SK-N-SH (cell line): ENCODE data around the gene EWSR1. TPM values are rescaled to one million over a fixed set of nuclear protein-coding genes. Genes with fewer than 3 reads are reported as not detected.

Experiments
- CTCF ChIA-PET: fragments of 300-600, 350-600 bp; formaldehyde crosslinking; extraction: SDS; loops from one replicate; lab custom pipeline; 2021; lab: Yijun Ruan, JAX
- POLR2A ChIA-PET: fragments of 350-600 bp; sonication (Branson Sonifier 250); formaldehyde crosslinking; extraction: SDS; loops from one replicate; lab custom pipeline; 2020; ENCODE audit warnings: antibody characterized with exemption, inconsistent platforms; lab: Yijun Ruan, JAX
- DNase-seq: peaks from one replicate; pipeline ENCODE4 v3.0.0; 2012
- H2AFZ ChIP-seq: fragments of 200-600 bp; sonication (generic); 2 replicates; pipeline ENCODE4 v1.8.1; 2016; ENCODE audit warnings: antibody characterized with exemption, mild to moderate bottlenecking, low read depth
- H3F3A ChIP-seq: fragments of 200-600 bp; sonication (generic); replicated peaks from 2 replicates; pipeline ENCODE3; 2016; ENCODE audit warnings: antibody characterized with exemption, mild to moderate bottlenecking; ENCODE audit not compliant: insufficient read depth
- H3K27ac ChIP-seq, 2 experiments: fragments of 200-500 bp in 1 of 2; fragments of 200-600 bp in 1 of 2; sonication (Bioruptor generic) in 1 of 2; sonication (generic), shearing (Covaris generic) in 1 of 2; 2 replicates each; pipeline versions ENCODE4 v1.5.1 to v1.6.1; 2014 to 2016; ENCODE audit warnings: low read depth in 2 of 2, inconsistent platforms in 1 of 2, low read length in 1 of 2, mild to moderate bottlenecking in 1 of 2, mixed read lengths in 1 of 2
- H3K27me3 ChIP-seq: fragments of 200-600 bp; sonication (generic), shearing (Covaris generic); 2 replicates; pipeline ENCODE4 v1.6.1; 2016; ENCODE audit warnings: mixed run types; ENCODE audit not compliant: insufficient read depth
- H3K36me3 ChIP-seq, 2 experiments: fragments of 200-500 bp in 1 of 2; fragments of 200-600 bp in 1 of 2; sonication (Bioruptor generic) in 1 of 2; sonication (generic) in 1 of 2; replicated peaks in 1 of 2; 2 replicates each; pipeline versions ENCODE3 to v1.5.1; 2014 to 2016; ENCODE audit warnings: low read length in 1 of 2, mild to moderate bottlenecking in 1 of 2; ENCODE audit not compliant: insufficient read depth in 2 of 2, control insufficient read depth in 1 of 2
- H3K4me1 ChIP-seq, 2 experiments: fragments of 200-500 bp in 1 of 2; fragments of 200-600 bp in 1 of 2; sonication (Bioruptor generic) in 1 of 2; sonication (generic), shearing (Covaris generic) in 1 of 2; 2 replicates each; pipeline versions ENCODE4 v1.5.1 to v1.6.1; 2014 to 2016; ENCODE audit warnings: low read depth in 1 of 2, low read length in 1 of 2, mixed run types in 1 of 2; ENCODE audit not compliant: insufficient read depth in 2 of 2, control insufficient read depth in 1 of 2
- H3K4me2 ChIP-seq: fragments of 200-600 bp; sonication (generic), shearing (Covaris generic); 2 replicates; pipeline ENCODE4 v1.6.1; 2017; ENCODE audit warnings: mixed run types
- H3K4me3 ChIP-seq, 2 experiments: fragments of 200-500 bp in 1 of 2; fragments of 200-600 bp in 1 of 2; sonication (Bioruptor generic) in 1 of 2; sonication (generic), shearing (Covaris generic) in 1 of 2; 2 replicates each; pipeline versions ENCODE4 v1.5.1 to v1.8.1; 2014 to 2016; ENCODE audit warnings: low read depth in 2 of 2, inconsistent platforms in 1 of 2, low read length in 1 of 2, mild to moderate bottlenecking in 1 of 2, mixed read lengths in 1 of 2, moderate library complexity in 1 of 2
- H3K79me2 ChIP-seq: fragments of 200-600 bp; sonication (generic); 2 replicates; pipeline ENCODE4 v1.8.1; 2017; ENCODE audit warnings: mild to moderate bottlenecking; ENCODE audit not compliant: insufficient read depth
- H3K9ac ChIP-seq: fragments of 200-600 bp; sonication (generic); 2 replicates; pipeline ENCODE4 v1.6.1; 2017; ENCODE audit warnings: mixed run types
- H3K9me2 ChIP-seq: fragments of 200-600 bp; sonication (generic); 2 replicates; pipeline ENCODE4 v1.6.1; 2017; ENCODE audit warnings: mixed run types
- H3K9me3 ChIP-seq: fragments of 200-600 bp; sonication (generic); 2 replicates; pipeline ENCODE4 v1.6.1; 2017; ENCODE audit warnings: mixed run types, mild to moderate bottlenecking, moderate library complexity
- H4K20me1 ChIP-seq: fragments of 200-600 bp; sonication (generic); 2 replicates; pipeline ENCODE4 v1.6.1; 2017; ENCODE audit warnings: mild to moderate bottlenecking, mixed run types; ENCODE audit not compliant: insufficient read depth
- CHD2 ChIP-seq: fragments of 150-350 bp; IDR thresholded peaks from 2 replicates; pipeline ENCODE4 v1.6.1; 2018; ENCODE audit warnings: low read length; ENCODE audit not compliant: partially characterized antibody
- EZH2phosphoT487 ChIP-seq: fragments of 200-600 bp; sonication (generic); IDR thresholded peaks from 2 replicates; pipeline ENCODE4 v1.6.1; 2017; ENCODE audit warnings: low read depth, mixed run types, mild to moderate bottlenecking, antibody characterized with exemption, moderate library complexity, borderline replicate concordance
- FOXJ3 ChIP-seq: sonication (generic); formaldehyde crosslinking; IDR thresholded peaks from 2 replicates; pipeline ENCODE4 v1.5.1; 2020; ENCODE audit warnings: mild to moderate bottlenecking, missing genetic modification reagents
- JUND ChIP-seq: IDR thresholded peaks from 2 replicates; pipeline ENCODE4 v1.4.0; 2012
- MAX ChIP-seq: IDR thresholded peaks from 2 replicates; pipeline ENCODE4 v1.4.0; 2012; ENCODE audit warnings: low read depth
- MXI1 ChIP-seq: IDR thresholded peaks from 2 replicates; pipeline ENCODE4 v1.6.1; 2012; ENCODE audit warnings: mild to moderate bottlenecking, low read depth, low read length, improper control_type of control experiment
- NRF1 ChIP-seq: IDR thresholded peaks from 2 replicates; pipeline ENCODE4 v1.6.1; 2012; ENCODE audit warnings: low read depth, mild to moderate bottlenecking, low read length
- POLR2AphosphoS5 ChIP-seq: IDR thresholded peaks from 2 replicates; pipeline ENCODE4 v1.6.1; 2012; ENCODE audit warnings: low read depth, low read length
- RAD21 ChIP-seq: IDR thresholded peaks from 2 replicates; pipeline ENCODE4 v1.6.1; 2012; ENCODE audit warnings: mild to moderate bottlenecking, low read length
- RCOR1 ChIP-seq: fragments of 150-350 bp; IDR thresholded peaks from 2 replicates; pipeline ENCODE4 v1.6.1; 2017; ENCODE audit warnings: antibody characterized with exemption, low read length
- REST ChIP-seq: IDR thresholded peaks from 2 replicates; pipeline ENCODE4 v1.6.1; 2012; ENCODE audit warnings: mild to moderate bottlenecking, low read depth, low read length, moderate library complexity
- RFX5 ChIP-seq: IDR thresholded peaks from 2 replicates; pipeline ENCODE4 v1.6.1; 2012; ENCODE audit warnings: mild to moderate bottlenecking, improper control_type of control experiment, low read length
- SIN3A ChIP-seq: IDR thresholded peaks from 2 replicates; pipeline ENCODE4 v1.6.1; 2012; ENCODE audit warnings: low read depth, mild to moderate bottlenecking, low read length, moderate library complexity, borderline replicate concordance
- SMC3 ChIP-seq: IDR thresholded peaks from 2 replicates; pipeline ENCODE4 v1.6.1; 2012; ENCODE audit warnings: low read depth, low read length, improper control_type of control experiment
- WGBS: methylation state at CpG from one replicate; pipeline ENCODE4 v1.1.6; 2017; ENCODE audit warnings: low lambda C conversion rate; 5-methylcytosine and 5-hydroxymethylcytosine counted together
- polyA plus RNA-seq, 3 experiments: library from polyadenylated mRNA; depleted of rRNA; stranded (reverse); fragments of >200 nt; gene quantifications; 2 replicates each; pipeline ENCODE4 v1.2.3, GENCODE V29; 2012
- TF ChIP-seq, protein P1 (sequence below): fragments of 150-350 bp; IDR thresholded peaks from 2 replicates; pipeline ENCODE4 v1.6.1; 2016; ENCODE audit warnings: mild to moderate bottlenecking, low read depth, low read length
- TF ChIP-seq, protein P2 (sequence below): IDR thresholded peaks from 2 replicates; pipeline ENCODE4 v1.4.0; 2012; ENCODE audit warnings: low read depth, borderline replicate concordance
- TF ChIP-seq, protein P3 (sequence below): IDR thresholded peaks from 2 replicates; pipeline ENCODE4 v1.4.0; 2012; ENCODE audit warnings: low read depth, borderline replicate concordance

Gene EWSR1
- polyA plus RNA-seq, 1 of the 3 experiments (the other 2 are of a cell fraction), result 173 TPM

GRCh38 chr22:29300467-29300806, 32.4 kb downstream of the EWSR1 start:
- Histone ChIP-seq H3K4me2 (no peak overlapping the region), H3K4me3 (no peak overlapping the region), H3F3A (peaks cover 50% of the 10 kb centered on the region), H3K9ac (no peak overlapping the region), H4K20me1 (peaks cover 16% of the 10 kb centered on the region; the same call in 1 of the 2 replicates), H2AFZ (no peak overlapping the region), H3K4me1 (peaks cover 0 to 16% of the 10 kb centered on the region in 2 experiments; a peak in 1 of 4 replicates), H3K27me3 (no peaks in the 10 kb centered on the region), H3K36me3 (peaks cover 32 to 55% of the 10 kb centered on the region in 2 experiments), H3K79me2 (0 out of 2 replicates have a peak, but pooled peaks cover 5% of the 10 kb centered on the region), H3K9me3 (no peaks in the 10 kb centered on the region), H3K27ac (no peak overlapping the region), H3K9me2 (no peaks in the 10 kb centered on the region)
- 91% methylated on average over 3 of the region's 4 CpGs for WGBS
- CTCF ChIA-PET, result no interaction called here
- DNase-seq, result no peak
- POLR2A ChIA-PET, result interaction anchor here (0.7 kb wide), 1 partner anchor 16 kb away, joined by 3 read pairs; no protein-coding TSS in a partner anchor
- TF ChIP-seq, protein P1, sequence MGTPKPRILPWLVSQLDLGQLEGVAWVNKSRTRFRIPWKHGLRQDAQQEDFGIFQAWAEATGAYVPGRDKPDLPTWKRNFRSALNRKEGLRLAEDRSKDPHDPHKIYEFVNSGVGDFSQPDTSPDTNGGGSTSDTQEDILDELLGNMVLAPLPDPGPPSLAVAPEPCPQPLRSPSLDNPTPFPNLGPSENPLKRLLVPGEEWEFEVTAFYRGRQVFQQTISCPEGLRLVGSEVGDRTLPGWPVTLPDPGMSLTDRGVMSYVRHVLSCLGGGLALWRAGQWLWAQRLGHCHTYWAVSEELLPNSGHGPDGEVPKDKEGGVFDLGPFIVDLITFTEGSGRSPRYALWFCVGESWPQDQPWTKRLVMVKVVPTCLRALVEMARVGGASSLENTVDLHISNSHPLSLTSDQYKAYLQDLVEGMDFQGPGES, result no peak
- TF ChIP-seq RAD21, result no peak
- no peak for TF ChIP-seq NRF1
- TF ChIP-seq, protein P2, sequence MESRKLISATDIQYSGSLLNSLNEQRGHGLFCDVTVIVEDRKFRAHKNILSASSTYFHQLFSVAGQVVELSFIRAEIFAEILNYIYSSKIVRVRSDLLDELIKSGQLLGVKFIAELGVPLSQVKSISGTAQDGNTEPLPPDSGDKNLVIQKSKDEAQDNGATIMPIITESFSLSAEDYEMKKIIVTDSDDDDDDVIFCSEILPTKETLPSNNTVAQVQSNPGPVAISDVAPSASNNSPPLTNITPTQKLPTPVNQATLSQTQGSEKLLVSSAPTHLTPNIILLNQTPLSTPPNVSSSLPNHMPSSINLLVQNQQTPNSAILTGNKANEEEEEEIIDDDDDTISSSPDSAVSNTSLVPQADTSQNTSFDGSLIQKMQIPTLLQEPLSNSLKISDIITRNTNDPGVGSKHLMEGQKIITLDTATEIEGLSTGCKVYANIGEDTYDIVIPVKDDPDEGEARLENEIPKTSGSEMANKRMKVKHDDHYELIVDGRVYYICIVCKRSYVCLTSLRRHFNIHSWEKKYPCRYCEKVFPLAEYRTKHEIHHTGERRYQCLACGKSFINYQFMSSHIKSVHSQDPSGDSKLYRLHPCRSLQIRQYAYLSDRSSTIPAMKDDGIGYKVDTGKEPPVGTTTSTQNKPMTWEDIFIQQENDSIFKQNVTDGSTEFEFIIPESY, result no peak
- no peak for TF ChIP-seq JUND

DNA sequence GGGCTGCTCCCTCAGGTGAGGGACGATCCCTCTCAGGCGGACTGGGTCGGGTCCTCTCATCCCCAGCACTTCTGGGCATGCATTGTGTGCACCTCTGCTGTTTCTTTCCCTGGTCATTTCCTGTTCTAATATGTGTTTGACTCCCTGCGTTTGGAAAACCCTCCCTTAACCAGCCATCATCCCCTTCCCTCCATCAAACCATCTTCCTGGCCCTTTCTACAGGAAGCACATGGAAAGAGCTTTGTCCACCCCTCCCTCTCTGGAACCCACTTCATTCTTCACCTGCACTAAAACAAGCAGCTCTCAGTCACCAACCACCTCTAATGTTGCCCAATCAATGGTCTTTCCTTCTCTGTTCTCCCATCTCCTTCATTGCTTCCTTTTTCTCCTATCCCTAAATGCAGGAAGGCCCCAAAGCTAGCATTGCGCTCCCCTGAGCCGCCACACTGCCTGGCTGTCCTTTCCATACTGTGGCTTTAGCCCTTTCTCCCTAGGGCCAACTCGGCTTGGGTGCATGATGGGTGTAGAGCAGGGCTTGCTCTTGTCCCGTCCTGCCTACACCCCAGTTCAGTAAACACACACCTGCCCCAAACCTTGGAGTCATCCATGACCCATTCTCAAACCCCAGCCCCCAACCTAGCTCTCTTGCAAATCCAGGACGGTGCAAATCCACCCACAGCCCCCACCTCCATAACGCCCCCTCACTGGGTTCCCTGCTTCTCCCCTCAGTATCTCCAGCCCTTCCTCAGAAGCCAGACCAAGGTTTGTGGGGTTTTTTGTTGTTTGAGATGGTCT, 32.9 kb downstream of the EWSR1 start:
- Histone ChIP-seq H3K9ac (no peak overlapping the region), H3F3A (peaks cover 45% of the 10 kb centered on the region), H3K79me2 (no peaks in the 10 kb centered on the region), H3K4me1 (peaks cover 0 to 19% of the 10 kb centered on the region in 2 experiments; a peak in 1 of 4 replicates), H3K4me2 (no peak overlapping the region), H3K9me3 (no peaks in the 10 kb centered on the region), H2AFZ (no peak overlapping the region), H3K4me3 (no peak overlapping the region), H3K27ac (no peak overlapping the region), H3K36me3 (peaks cover 27 to 49% of the 10 kb centered on the region in 2 experiments), H4K20me1 (peaks cover 13% of the 10 kb centered on the region; the same call in 1 of the 2 replicates), H3K9me2 (no peaks in the 10 kb centered on the region), H3K27me3 (no peaks in the 10 kb centered on the region)
- 96% methylated on average over 10 of the region's 10 CpGs for WGBS
- POLR2A ChIA-PET, result interaction anchor here (0.7 kb wide), 1 partner anchor 16 kb away, joined by 3 read pairs; no protein-coding TSS in a partner anchor
- CTCF ChIA-PET, result interaction anchor here (0.6 to 4.2 kb wide), 3 partner anchors 13 to 81 kb away, joined by 3 to 24 read pairs (median 4); no protein-coding TSS in a partner anchor
- peak; percentile 16 for DNase-seq
- no peak for TF ChIP-seq RCOR1
- TF ChIP-seq MAX, result no peak
- TF ChIP-seq CHD2, result no peak
- TF ChIP-seq SMC3, result no peak
- no peak for TF ChIP-seq RFX5
- TF ChIP-seq RAD21, result no peak
- TF ChIP-seq NRF1, result no peak
- TF ChIP-seq REST, result no peak
- TF ChIP-seq FOXJ3, result no peak
- TF ChIP-seq, protein P3, sequence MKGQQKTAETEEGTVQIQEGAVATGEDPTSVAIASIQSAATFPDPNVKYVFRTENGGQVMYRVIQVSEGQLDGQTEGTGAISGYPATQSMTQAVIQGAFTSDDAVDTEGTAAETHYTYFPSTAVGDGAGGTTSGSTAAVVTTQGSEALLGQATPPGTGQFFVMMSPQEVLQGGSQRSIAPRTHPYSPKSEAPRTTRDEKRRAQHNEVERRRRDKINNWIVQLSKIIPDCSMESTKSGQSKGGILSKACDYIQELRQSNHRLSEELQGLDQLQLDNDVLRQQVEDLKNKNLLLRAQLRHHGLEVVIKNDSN, result no peak
- TF ChIP-seq JUND, result peak; percentile 5; the same call in 1 of the 2 replicates
- TF ChIP-seq MXI1, result no peak
- TF ChIP-seq EZH2phosphoT487, result no peak
- peak; percentile 58; the same call in 1 of the 2 replicates for TF ChIP-seq SIN3A
- 0 out of 2 replicates have a peak, but pooled peaks have one; percentile 15 for TF ChIP-seq POLR2AphosphoS5
